Germinal center (tissue), 1 donor: Measurements from ENCODE around the gene MAPK11.

Experiments used
- DNase-seq: peaks from one replicate; pipeline ENCODE4 v3.0.0; 2012; ENCODE audit warnings: mixed read lengths, low spot score

The MAPK11 gene

GRCh38 chr22:50307890-50308596 is 37.9 kb upstream of the MAPK11 start:
- DNase-seq, result no peak

- peak; percentile 66 for DNase-seq
Measured at GRCh38 chr22:50306753-50307749, 36.9 kb upstream of the MAPK11 start, which contains the start of gene PLXNB2. TSS of gene PLXNB2 (minus strand) at chr22:50307646. CDS start at chr22:50290584, 17,062 bp downstream.

GRCh38 chr22:50305923-50306566 is 35.9 kb upstream of the MAPK11 start:
- DNase-seq, result peak; percentile 52

GRCh38 chr22:50305393-50305922 is 35.3 kb upstream of the MAPK11 start:
- DNase-seq, result no peak

GRCh38 chr22:50304528-50305392 is 34.6 kb upstream of the MAPK11 start:
- peak; percentile 51 for DNase-seq

GRCh38 chr22:50303848-50304527 is 33.8 kb upstream of the MAPK11 start:
- DNase-seq, result peak; percentile 54

GRCh38 chr22:50303515-50303847 is 33.3 kb upstream of the MAPK11 start:
- DNase-seq, result no peak

- peak; percentile 19 for DNase-seq
Measured at GRCh38 chr22:50302564-50302963, 32.4 kb upstream of the MAPK11 start.

GRCh38 chr22:50302041-50302541 is 31.9 kb upstream of the MAPK11 start:
- no peak for DNase-seq

GRCh38 chr22:50301581-50301991 is 31.4 kb upstream of the MAPK11 start:
- peak; percentile 54 for DNase-seq

GRCh38 chr22:50300620-50301257 is 30.6 kb upstream of the MAPK11 start:
- DNase-seq, result no peak

- DNase-seq, result peak; percentile 22
Measured at GRCh38 chr22:50299785-50300619, 29.8 kb upstream of the MAPK11 start.

GRCh38 chr22:50298937-50299784 is 29.0 kb upstream of the MAPK11 start:
- peak; percentile 53 for DNase-seq

- no peak for DNase-seq
Measured at GRCh38 chr22:50298266-50298637, 28.1 kb upstream of the MAPK11 start.

- DNase-seq, result no peak
Measured at GRCh38 chr22:50297510-50298265, 27.5 kb upstream of the MAPK11 start.

GRCh38 chr22:50296658-50297490 is 26.7 kb upstream of the MAPK11 start:
- no peak for DNase-seq

GRCh38 chr22:50294319-50294656 is 24.1 kb upstream of the MAPK11 start:
- no peak for DNase-seq
